ENCODE measurements around the gene CRACR2A.

The CRACR2A gene

GRCh38 chr12:3752096-3752709 lies 706 bp downstream of the CRACR2A start:
- no peak for DNase-seq (ENCODE audit: low read depth in 2 of 2)

DNA sequence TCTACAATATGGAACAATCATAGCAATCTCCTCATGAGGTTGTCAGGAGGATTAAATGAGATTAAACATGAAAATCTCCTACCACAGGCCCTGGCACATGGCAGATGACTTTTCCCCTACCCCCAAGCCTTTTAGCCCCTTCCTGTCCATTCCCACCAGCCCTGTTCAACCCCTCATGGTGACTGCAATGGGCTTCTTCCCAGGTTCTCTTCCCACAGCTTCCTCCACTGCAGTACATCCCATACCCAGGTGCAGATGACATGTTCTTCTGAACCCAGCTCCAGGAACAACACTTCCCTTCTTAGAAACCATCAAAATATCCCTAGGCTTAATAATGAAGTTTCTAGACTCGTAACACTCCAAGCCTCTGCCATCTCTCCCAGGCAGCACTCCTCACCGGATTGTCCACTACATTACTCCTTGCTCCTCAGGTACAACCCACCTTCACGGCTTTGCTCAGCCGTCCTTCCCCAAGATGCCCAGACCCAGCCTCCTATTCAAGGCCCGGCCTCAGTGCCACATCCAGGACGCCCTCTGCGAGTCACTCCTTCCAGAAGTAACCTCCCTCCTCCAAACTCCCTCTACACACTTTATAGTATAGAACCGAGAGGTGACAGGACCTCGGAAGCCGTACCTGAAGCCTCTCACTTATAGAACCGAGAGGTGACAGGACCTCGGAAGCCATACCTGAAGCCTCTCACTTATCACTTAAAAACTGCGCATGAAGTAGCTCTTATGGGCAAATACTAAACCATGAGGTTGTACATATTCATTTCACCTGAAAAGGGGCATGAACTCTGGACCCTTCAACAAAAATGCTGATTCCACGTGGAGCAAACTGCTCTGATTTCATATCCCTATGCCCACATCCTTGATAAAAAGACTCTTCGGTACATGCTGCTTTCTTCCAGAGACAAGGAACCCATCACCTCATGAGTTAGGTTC lies 1.5 kb downstream of the CRACR2A start:
- no peak for DNase-seq (ENCODE audit: low read depth in 2 of 2)

GRCh38 chr12:3750616-3751015 lies 2.3 kb downstream of the CRACR2A start:
- DNase-seq (ENCODE audit: low read depth in 2 of 2) = no peak

DNA sequence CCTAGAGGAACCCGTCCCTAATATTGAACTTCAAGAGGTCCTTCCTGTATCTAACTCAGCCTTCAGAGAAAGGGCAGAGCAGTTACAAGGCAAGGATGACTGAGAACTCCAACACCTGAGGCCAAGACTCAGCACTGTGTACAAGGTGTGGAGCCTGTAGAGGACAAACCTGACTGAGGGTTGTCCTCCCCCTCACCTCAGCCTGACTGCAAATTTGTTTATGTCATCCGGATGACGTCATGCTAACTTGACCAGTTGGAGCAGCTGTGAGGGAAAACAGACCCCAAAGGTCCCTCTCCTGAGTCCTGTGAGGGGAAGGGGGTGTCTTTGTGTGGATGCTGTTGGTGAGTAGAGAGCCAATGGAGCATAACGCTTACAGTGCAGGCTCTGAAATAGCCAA lies 4.3 kb downstream of the CRACR2A start:
- DNase-seq (ENCODE audit: low read depth in 2 of 2) = no peak

GRCh38 chr12:3747976-3748619 lies 4.8 kb downstream of the CRACR2A start:
- no peak for DNase-seq (ENCODE audit: low read depth in 2 of 2)

- no peak for DNase-seq (ENCODE audit: low read depth in 2 of 2)
Observed at GRCh38 chr12:3747543-3747942, 5.4 kb downstream of the CRACR2A start.

DNA sequence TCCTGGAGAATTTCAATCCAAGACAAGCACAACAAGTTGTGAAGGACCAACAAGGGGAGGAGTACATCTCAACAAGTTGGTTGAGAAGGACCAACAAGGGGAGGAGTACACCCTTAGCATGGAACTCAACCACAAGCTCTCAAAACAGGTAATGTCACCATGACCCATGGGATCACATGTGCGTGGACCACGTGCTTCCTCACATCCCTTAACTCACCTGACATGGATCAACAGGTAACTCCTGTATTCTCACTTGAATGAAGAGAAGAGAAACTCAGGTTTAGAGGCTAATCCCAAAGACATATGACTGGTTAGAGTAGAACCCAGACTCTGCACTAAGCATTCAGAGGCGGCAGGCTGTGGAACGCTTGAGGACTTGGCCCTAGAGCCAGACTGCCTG lies 6.2 kb downstream of the CRACR2A start:
- no peak for DNase-seq (ENCODE audit: low read depth in 2 of 2)

GRCh38 chr12:3745152-3745551 lies 7.8 kb downstream of the CRACR2A start:
- DNase-seq (ENCODE audit: low read depth in 2 of 2) = no peak

DNA sequence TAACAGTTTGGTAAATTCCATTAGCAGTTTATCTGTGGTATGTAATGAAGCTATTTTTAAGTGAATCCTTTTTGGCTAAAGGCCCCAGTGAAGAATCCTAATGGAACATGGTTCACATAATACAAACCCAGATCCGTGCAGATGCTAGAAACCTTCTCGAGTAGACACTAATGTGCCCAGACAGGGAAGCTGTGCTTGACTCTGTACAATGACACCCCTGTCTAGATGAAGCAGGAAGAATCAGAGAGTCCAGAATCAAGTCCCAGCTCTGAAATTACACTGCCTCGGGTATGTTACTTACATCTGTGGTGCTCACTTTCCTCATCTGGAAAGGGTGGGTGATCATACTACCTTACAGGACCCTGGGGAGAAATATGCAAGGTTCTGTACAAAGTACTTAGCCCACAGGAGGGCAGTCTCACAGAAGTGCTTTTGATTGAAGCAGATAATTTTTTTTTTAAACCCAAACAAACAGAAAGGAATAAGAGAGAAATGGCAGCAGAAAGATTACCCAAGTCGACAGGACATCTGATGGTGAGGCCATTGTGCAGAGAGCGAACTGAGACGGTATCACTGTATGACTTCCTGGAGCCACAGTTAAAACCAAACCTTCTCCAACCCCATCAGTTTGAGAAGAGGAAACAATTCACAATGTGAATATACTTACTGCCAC lies 8.5 kb downstream of the CRACR2A start:
- no peak for DNase-seq (ENCODE audit: low read depth in 2 of 2)

DNA sequence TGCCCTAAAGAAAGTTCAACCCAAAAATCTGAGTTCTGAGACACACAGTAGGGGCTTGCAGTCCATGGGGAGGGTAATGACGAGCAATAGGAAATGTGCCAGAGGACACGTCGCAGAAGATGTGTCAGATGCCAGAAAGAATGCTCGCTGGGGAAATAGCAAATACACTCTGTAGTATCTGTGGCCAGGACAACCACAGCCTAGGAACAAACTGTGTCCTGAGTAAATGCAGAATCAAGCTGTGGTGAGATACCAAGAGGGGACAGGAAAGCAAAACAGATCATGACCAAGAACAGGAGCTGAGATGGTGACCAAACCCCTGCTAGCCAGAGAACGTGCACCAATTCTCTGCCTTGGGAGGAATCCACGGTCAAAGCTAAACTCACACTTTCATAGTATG lies 9.1 kb downstream of the CRACR2A start:
- no peak for DNase-seq (ENCODE audit: low read depth in 2 of 2)

- DNase-seq (ENCODE audit: low read depth in 2 of 2) = no peak
Observed at GRCh38 chr12:3741882-3742672, 10.8 kb downstream of the CRACR2A start.

DNA sequence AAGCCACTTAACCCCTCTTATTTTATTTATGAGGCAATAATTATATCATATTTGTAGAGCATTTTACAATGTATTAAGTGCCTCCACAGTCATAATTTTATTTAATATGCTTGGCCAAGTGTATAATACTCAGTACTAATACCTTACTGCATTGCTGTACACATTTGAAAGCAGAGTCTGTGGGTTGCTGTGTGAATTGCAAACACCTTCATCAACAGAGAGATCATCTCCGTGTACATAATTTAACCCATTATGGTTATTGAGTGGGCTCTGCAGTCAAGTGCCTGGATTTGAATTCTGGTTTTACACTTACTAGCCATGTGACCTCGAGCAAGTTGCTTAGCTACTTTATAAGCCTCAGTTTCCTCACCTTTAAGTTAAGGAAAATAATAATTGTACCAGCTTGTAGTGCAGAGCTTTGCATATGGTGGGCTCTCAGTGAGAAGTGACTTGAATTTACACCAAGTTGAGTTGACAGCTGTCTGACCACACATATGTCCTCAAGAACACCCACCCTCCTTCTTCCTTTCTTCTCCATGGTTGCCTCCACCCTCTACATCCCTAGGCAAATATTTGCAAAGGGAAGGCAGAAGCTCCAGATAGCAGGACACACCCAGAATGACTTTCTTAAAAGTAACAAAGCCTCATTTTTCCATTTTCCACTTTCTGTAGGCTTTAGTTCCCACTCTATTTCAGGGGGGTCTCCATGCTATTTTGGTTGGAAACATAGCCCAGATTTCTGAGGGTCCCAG lies 12.3 kb downstream of the CRACR2A start:
- no peak for DNase-seq (ENCODE audit: low read depth in 2 of 2)

DNA sequence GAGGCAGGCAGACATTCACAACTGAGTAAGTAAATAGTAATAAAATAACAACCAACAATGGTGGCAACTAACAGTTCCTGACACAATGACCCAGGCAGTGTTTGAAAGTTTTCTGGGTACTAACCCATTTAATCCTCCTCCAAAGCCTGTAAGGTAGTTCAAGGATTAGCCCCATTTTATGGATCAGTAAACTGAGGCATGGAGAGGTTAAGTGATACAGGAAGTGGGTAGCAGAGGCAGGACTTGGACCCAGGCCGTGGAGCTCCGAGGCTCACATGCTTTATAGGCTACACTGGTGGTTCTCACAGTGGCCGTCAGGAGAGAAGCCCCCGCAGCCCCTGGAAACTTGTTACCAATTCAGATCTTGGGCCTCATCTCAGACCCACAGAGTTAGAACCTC lies 17.5 kb downstream of the CRACR2A start:
- no peak for DNase-seq (ENCODE audit: low read depth in 2 of 2)

DNA sequence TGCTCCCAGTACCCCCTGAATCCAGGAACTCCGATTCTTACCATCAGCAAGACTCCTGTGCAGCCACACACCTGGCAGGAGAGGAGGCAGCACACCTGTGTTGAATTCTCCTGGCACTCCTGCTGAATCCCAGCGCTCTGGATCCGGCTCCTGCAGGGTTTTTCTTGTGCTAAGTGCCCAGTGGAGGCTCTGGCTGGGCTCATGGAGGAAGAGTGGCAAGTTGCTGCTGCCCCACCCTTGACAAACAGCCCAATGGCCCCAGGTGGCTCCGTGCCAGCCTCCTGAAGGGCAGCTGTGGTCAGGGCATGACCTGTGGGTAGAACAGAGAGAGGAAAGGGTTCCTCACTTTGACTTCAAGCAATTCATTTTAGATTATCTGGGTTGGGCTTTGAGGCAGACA lies 20.0 kb downstream of the CRACR2A start:
- no peak for DNase-seq (ENCODE audit: low read depth in 2 of 2)

DNA sequence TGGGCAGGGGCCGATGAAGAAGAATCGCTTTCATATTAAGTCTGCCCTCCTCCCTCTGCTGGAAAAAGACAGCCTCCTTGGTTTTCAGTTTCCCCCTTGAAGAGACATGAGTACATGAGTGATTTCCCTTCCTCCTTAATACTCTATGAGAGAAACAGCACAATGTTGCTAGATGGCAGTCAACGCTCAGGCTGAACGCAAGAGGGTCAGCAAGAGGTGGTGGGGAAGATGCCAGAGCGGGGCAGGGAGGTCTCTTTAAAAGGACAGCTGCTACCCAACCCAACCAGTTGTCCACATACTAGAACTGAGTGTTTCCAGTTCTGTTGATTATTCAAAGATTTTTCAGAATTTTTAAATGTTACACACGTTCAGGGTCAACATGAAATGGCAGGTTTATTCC lies 22.8 kb downstream of the CRACR2A start:
- no peak for DNase-seq (ENCODE audit: low read depth in 2 of 2)

GRCh38 chr12:3728686-3729085 lies 24.2 kb downstream of the CRACR2A start:
- no peak for DNase-seq (ENCODE audit: low read depth in 2 of 2)

DNA sequence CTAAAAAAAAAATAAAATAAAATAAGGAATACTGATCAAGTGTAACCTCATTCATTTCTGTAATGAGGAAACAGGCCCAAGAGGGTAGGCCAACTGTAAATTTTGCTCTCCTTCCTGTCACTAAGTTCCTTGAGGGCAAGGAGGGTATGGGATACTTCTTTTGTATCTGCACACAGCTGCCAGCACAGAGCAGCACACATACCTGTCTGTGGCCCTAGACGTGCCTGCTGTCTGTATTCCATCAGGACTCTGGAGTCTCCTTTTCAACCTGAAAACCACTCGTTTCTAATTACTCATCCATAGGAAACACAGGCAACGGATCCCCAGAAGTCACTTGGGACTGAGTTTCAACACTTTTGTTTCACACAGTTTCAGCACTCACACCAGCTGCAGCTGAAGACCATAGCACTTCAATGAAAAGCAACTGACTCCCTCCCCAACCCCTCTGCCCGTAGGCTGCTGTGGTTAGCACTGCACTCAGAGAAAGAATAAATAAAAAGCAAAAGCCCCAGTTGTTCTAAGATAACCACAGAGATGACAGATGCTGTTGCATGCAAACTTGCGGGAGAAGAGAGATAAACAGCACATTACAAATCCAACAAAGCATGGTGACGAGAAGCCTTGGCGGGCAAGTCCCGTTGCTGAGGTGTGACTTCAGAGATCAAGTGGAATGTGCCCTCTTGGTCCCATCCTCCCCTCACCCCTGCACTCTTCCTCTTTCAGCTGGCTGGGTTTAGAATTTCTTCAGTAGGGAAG lies 24.9 kb downstream of the CRACR2A start:
- peak; percentile 47 to 54 for DNase-seq (ENCODE audit: low read depth in 2 of 2)

GRCh38 chr12:3727354-3727753 lies 25.6 kb downstream of the CRACR2A start:
- DNase-seq (ENCODE audit: low read depth in 2 of 2) = no peak

DNA sequence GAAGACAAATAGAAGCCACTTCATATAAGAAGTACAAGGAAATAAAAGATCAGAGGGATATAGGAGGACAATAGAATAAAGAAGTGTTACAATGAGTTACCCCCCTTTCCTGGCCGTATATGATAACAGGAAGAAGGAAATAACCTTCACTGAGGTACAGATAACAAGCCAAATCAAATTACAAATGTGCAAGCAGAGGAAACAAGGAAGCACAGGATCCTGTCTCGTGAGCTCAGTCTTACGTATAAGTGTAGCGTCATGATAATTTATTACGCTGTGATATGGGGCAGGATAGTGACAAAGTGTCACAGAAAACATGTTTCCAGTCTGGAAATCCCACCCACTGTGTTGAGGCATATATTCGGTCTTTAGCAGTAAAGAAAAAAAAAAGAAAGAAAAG lies 26.5 kb downstream of the CRACR2A start:
- DNase-seq (ENCODE audit: low read depth in 2 of 2) = no peak
